ENCODE results near the gene ZC3H13.

The ZC3H13 gene

DNA sequence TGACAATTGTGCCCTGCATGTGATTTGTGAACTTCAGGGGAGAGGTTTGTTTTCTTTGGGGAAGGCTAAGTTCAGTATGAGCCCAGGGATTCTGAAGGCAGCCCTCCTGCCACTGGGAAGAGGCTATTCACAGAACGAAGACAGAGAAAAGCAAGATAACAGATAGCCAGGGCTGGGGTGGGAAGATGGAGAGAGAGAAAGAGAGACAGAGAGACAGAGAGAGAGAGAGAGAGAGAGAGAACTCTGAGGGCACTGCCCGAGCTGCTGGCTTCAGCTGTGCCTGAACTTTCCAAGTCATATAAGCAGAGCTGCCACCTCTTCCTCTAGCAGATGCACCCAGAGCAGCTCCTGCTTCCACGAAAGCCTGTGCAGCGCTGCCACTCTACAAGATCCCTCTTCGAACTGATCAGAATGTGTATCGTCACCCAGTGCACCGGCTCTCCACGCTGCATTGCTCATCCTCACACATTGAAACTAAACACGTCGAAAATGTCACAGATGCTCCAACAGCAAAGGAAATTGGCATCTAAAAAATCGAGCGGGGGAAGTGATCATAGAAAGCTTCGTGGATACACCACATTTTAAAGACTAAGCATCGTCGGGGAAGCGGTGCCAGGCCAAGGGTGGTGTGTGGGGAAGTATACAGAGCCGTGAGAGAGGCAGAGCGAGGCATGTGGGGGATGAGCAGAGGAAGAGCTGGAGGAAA, 119.2 kb downstream of the ZC3H13 start:
- no peak for DNase-seq

DNA sequence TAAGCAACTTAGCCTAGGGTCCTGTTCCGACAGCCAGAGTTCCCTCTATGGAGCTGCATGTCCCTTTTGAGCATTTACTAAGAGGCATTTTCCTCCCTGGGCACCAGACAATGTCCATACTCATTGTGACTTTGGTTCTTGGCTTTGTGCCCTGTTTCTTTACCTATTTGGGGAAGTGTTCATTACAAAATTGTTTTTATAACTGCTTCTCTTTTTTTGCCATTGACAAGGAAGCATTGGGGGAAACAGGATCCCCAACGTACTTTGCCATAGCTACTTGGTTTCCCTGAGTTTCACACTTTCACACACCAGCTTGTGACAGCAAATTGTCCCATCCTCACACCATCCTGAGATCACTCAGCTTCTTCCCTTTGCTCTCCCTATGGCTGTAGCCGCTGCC, 119.9 kb downstream of the ZC3H13 start:
- DNase-seq, result no peak

DNA sequence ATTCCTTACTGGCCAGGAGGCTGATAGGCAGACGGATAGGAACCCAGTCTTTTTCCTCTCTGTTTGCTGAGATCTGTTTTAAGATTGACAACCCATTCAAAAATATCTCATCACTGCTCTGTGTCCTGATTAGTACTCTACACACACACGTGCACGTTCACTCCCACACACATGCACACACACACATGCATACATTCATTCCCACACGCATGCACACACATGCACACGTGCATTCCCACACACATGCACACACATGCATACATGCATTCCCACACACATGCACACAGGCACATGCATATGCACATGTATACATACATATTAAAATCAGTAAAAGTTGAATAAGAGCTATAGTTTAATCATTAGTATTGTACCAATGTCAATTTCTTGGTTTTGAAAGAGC, 120.4 kb downstream of the ZC3H13 start:
- DNase-seq, result no peak

DNA sequence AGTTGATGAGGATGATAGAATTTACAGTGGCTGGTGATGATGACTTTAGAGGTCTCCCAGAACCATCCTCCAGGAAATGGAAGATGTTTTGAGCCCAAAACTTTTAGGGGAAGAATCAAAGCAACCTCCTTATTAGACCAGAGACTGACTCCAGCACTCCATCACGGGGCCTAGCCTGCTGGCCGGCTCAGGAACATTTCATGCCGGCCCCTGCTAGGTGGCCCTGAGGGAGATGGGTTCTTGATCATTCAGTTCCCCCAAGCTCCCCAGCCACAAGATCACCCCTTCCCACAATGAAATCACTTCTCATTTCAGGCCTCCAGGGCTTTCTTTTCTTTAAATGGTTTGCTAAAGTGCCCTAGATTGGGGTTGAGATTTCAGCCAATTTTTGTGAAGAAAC, 121.3 kb downstream of the ZC3H13 start:
- DNase-seq, result no peak

DNA sequence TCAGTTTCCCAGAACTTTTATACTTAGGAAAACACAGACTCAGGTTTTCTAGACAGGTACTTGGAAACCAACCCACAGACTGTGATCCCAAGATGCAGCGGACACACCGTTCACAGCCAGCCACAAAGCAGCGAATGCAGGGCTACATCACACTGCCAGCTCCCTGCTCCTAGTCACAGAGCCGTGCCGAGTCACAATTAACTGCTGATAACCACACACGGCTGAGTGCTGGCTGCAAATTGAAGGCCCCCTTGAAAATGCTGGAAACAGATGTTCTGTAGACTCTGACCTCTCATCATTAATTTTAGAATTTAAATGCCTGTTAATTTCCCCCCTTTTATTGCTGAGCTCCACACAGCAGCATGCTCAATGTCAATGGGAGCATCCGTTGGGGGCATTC, 122.4 kb downstream of the ZC3H13 start:
- DNase-seq, result no peak

DNA sequence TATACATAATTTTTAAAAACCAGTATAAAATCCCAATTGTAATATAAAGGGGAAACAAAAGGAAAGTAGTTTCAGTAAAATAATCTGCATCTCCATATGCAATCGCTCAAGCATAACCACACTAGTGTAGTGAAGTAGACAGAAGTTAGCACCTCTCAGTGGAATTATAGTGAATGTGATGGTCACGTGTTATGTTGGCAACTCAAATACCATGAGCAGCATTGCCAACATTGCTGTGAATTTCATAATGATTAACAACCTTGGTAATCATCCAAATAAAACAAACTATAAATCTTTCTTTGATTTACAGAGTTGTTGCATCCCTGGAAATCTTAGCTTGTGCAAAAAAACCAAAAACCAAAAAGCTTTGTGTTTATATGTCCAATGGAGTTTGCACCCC, 123.7 kb downstream of the ZC3H13 start:
- DNase-seq, result no peak

DNA sequence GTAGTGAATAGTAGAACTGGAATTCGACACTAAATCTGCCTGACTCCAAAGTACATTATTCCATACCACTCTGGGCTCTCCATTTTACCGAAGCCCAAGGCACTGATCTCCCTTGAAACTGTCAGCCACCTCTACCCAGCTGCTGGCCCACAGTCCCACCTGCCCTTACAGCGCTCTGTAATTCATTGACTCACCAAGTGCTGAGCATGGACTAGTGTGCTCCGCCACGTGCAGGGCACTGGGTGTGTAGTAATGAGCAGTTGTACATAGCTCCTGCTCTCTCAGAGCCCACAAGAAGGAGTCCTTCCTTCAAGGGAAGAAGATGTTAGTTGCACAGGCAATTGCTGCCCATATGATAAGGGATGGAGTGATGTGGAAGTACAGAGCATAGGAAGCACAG, 124.4 kb downstream of the ZC3H13 start:
- DNase-seq, result no peak

DNA sequence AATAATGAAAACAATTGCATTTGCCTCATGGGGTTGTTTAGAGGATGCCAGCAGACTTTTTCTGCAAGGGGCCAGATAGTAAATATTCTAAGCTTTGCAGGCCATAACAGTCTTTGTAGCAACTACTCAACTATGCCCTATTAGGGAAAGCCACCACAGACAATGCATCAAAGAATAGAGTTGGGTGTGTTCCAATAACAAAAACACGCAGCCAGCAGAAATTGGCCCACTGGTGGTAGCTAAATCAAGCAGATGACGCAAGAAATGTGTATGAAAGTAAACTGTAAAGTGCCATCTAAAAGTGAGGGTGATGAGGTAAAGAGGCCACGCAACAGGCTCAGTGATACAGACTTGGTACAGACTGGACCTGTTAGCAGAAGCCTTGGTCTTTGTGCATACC, 125.8 kb downstream of the ZC3H13 start:
- DNase-seq, result no peak

DNA sequence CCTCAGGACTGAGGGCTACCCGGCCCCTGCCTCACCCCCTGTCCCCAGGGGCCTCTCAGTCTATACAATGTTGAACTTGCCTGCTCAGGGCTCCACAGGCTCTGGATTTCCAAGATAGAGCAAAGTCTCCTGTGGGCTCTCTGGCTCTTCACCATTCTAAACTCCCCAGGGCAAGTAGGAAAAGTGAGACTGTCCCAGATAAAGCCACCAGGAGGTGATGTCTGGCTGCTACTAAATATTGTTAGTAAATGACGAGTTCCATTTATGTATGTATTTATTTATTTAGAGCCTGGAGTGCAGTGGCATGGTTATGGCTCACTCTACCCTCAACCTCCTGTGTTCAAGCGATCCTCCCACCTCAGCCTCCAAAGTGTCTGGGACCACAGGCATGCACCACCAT, 127.4 kb downstream of the ZC3H13 start:
- no peak for DNase-seq

DNA sequence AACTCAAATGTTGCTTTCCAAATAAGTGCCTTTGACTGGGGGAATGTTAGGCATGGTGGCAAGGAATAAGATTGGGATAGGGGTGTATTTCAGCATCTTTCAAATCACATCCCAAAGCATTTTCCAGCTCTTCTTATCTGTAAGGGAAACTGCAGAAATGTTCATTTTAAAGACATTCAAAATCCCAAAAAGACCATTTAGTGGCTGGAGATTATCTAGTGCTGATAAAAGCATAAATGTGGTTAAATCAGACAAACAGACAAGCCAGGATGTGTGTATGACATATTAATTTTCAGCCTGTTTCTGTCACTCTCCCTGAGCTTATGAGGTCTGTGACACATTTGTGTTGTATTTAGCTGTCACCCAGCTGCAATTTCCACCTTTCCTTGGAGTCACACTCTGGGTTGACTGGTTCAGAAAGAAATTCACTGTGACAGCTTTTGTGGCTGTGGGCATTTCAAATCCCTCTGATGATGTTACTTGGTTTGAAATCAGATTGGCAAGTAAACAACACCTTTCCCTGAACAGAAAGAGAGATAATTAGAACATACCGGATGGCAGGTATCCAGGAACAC, 131.3 kb downstream of the ZC3H13 start:
- DNase-seq, result no peak

DNA sequence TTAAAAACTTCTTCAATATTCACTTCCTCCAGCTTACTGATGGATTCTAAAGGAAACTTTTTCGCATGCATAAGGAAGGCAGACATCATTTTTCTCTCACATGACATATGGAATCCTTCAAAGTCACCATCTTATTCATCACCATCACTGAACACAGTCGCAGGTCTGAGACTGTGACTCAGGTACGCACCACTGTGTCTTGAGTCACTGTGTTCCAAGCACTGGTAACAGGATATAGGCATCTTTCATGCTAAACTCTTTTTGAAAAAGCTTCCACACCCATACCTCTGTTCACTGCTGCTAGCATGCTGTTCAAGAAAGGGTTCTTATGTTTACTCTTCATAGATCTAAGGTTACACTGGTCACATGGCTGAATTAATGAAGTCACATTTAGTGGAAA, 133.9 kb downstream of the ZC3H13 start:
- no peak for DNase-seq

DNA sequence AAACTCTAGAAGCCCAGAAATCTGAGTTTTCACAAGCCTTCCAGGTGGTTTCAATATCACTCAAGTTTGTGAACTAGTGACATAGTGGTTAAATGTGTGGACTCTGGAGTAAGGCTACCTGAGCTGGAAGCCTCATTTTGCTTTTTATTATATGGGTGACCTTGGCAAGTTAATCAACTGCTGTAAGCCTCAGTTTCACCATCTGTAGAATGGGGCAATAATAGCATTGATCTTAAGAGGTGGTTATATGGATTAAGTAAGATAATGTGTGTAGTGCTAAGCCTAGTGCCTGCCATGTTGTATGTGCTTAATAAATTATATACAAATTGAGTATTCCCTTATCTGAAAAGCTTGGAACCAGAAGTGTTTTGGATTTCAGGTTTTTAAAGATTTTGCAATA, 135.5 kb downstream of the ZC3H13 start:
- no peak for DNase-seq

DNA sequence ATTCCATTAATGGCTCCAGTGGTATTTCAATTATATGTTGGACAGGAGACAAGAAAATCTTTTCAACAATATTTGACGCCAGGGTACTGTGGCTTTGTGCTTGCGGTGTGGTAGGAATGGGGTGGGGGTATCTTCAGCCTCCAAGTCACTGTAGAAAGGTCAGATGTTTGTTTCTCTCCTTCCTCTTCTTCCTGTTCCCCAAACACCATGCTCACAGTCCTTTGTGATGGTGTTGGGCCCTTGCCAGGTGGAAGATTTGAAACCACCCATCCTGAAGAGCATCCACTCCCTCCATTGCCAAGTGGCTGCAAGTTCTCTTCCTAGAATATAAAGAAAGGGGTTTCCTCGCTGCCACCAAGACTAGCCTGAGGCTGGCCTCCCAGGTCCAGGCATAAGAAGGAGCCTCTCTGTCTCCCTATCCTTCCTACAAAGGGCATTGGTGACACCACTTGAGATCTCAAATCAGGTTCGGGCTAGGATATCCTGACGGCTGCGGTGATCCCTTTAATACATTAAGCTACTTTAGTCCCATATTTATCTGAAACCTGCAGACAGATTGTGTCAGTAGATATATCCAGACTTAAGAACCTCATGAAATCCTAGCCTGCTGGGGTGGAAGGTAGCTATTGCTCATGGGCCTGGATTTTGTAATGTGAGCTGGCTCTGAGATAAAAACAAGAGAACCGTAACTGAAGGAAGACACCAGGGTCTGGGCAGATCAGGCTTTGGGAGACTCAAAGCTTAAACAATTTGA, 136.7 kb downstream of the ZC3H13 start:
- peak; percentile 6 for DNase-seq

DNA sequence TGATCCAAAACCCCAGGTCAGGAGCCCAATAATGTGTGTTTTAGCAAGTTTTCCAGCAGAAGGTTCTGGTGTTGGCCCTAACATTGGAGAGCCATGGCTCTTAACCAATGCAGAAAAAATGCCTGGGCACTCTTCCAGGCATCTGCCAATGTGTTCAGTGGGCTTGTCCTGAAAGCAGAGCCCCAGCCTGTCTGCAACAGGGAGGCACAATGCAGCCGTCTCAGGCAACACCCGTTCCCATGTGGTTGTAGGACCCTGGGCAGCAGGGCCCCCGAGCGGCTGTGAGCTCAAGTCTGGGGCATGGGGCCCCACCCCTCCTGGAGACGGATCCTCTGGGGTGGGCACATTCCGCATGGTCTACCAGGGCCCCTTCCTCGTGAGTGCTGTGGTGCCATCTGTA, 142.9 kb downstream of the ZC3H13 start:
- DNase-seq, result peak; percentile 30

DNA sequence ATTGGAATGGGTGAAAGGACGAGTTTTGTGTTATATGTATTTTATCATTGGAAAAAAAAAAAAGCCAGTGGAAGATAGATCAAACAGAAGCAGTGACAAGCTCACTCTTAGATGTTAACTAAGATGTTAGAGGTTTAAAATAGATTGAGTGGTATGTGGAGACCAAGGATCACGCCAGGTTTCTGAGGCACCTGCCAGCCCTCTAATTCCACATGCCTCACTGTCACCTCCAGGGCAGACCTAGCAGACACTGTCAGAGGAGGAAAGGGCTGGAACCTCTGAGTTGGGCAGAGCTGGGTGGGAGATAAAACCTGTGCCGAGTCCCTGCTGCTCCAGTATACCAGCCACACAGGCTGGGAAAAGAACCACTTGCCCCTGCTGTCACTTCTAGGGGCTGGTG, 143.5 kb downstream of the ZC3H13 start:
- no peak for DNase-seq

DNA sequence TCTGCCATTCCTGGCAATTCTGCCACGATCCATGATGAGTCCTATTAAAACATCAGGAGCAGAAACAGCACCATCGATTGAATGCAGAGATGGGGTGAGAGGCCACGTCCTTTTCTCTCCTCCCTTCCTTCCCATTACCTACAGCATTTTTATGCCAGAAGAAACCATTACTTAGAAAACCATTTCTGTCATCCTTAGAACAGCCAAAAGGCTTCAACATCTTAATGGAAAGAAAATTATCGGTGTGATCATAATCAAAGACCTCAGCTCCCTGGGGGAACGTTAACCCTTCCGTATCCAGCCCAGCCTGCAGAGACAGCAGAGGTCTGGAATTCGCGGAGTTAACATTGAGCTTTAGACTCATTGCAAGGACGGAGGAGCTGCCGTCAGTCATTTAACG, 145.0 kb downstream of the ZC3H13 start:
- DNase-seq, result no peak
